H9 (cell line): ENCODE data around the gene OGA. TPM values are rescaled to one million over a fixed set of nuclear protein-coding genes. Genes with fewer than 3 reads are reported as not detected.
A peak's percentile ranks its signal among the peaks of the same experiment; 100 is the strongest.

Experiments used
- DNase-seq: peaks from one replicate; pipeline ENCODE4 v3.0.0-alpha.2; 2017
- H2AFZ ChIP-seq: one replicate; pipeline ENCODE4 v1.6.1; 2013; ENCODE audit warnings: mild to moderate bottlenecking, low read length, control low read depth, moderate library complexity
- H2AK5ac ChIP-seq: 2 replicates; pipeline ENCODE4 v1.6.1; 2013; ENCODE audit warnings: low read length, control low read depth, mixed read lengths; ENCODE audit not compliant: insufficient read length
- H2BK120ac ChIP-seq: one replicate; pipeline ENCODE4 v1.6.1; 2013; ENCODE audit warnings: low read depth, mild to moderate bottlenecking, low read length, control low read depth, inconsistent platforms; ENCODE audit not compliant: poor library complexity, severe bottlenecking
- H2BK12ac ChIP-seq: 2 replicates; pipeline ENCODE4 v1.6.1; 2013; ENCODE audit warnings: low read length, control low read depth, mixed read lengths, low read depth; ENCODE audit not compliant: insufficient read length
- H2BK15ac ChIP-seq: 2 replicates; pipeline ENCODE4 v1.6.1; 2013; ENCODE audit warnings: low read depth, low read length, control low read depth
- H2BK20ac ChIP-seq: one replicate; pipeline ENCODE4 v1.6.1; 2013; ENCODE audit warnings: low read depth, mild to moderate bottlenecking, low read length, control low read depth, inconsistent platforms; ENCODE audit not compliant: poor library complexity, severe bottlenecking
- H2BK5ac ChIP-seq: 2 replicates; pipeline ENCODE4 v1.6.1; 2013; ENCODE audit warnings: low read length, control low read depth, mixed read lengths; ENCODE audit not compliant: insufficient read length
- H3K14ac ChIP-seq: 2 replicates; pipeline ENCODE4 v1.6.1; 2013; ENCODE audit warnings: low read length, control low read depth; ENCODE audit not compliant: insufficient read depth
- H3K18ac ChIP-seq: 2 replicates; pipeline ENCODE4 v1.6.1; 2013; ENCODE audit warnings: low read depth, mild to moderate bottlenecking, mixed read lengths, low read length, control low read depth; ENCODE audit not compliant: insufficient read length
- H3K23ac ChIP-seq: 2 replicates; pipeline ENCODE4 v1.6.1; 2013; ENCODE audit warnings: low read length, control low read depth, mixed read lengths, low read depth; ENCODE audit not compliant: insufficient read length
- H3K23me2 ChIP-seq: 2 replicates; pipeline ENCODE4 v1.6.1; 2013; ENCODE audit warnings: low read depth, mild to moderate bottlenecking, mixed read lengths, low read length, control low read depth; ENCODE audit not compliant: insufficient read length, poor library complexity, severe bottlenecking
- H3K27ac ChIP-seq: 2 replicates; pipeline ENCODE4 v1.5.1; 2013; ENCODE audit warnings: low read length, control low read depth, mixed read lengths, low read depth; ENCODE audit not compliant: insufficient read length
- H3K27me3 ChIP-seq: 2 replicates; pipeline ENCODE4 v1.6.1; 2013; ENCODE audit warnings: low read length, control low read depth, inconsistent platforms; ENCODE audit not compliant: insufficient read depth
- H3K4ac ChIP-seq: 2 replicates; pipeline ENCODE4 v1.6.1; 2013; ENCODE audit warnings: low read depth, mild to moderate bottlenecking, control low read depth, inconsistent platforms, low read length, moderate library complexity
- H3K4me1 ChIP-seq: 2 replicates; pipeline ENCODE4 v1.6.1; 2013; ENCODE audit warnings: low read length, control low read depth, inconsistent platforms; ENCODE audit not compliant: insufficient read depth
- H3K4me2 ChIP-seq: 2 replicates; pipeline ENCODE4 v1.6.1; 2013; ENCODE audit warnings: low read length, control low read depth, mixed read lengths; ENCODE audit not compliant: insufficient read length, insufficient read depth
- H3K56ac ChIP-seq: 2 replicates; pipeline ENCODE4 v1.6.1; 2013; ENCODE audit warnings: low read depth, mild to moderate bottlenecking, mixed read lengths, low read length, control low read depth; ENCODE audit not compliant: insufficient read length
- H3K79me1 ChIP-seq: 2 replicates; pipeline ENCODE4 v1.6.1; 2013; ENCODE audit warnings: low read depth, mild to moderate bottlenecking, moderate library complexity, low read length, control low read depth, inconsistent platforms; ENCODE audit not compliant: insufficient read depth, poor library complexity, severe bottlenecking
- H3K79me2 ChIP-seq: 2 replicates; pipeline ENCODE4 v1.6.1; 2013; ENCODE audit warnings: low read length, control low read depth, inconsistent platforms; ENCODE audit not compliant: insufficient read depth
- H3K9ac ChIP-seq: 2 replicates; pipeline ENCODE4 v1.6.1; 2013; ENCODE audit warnings: low read length, control low read depth, mixed read lengths; ENCODE audit not compliant: insufficient read length; ENCODE audit errors: extremely low read depth
- H3K9me3 ChIP-seq: one replicate; pipeline ENCODE4 v1.6.1; 2013; ENCODE audit warnings: low read depth, low read length, inconsistent platforms; ENCODE audit not compliant: control insufficient read depth
- H3T11ph ChIP-seq: one replicate; pipeline ENCODE4 v1.6.1; 2013; ENCODE audit warnings: mild to moderate bottlenecking, low read length, control low read depth, inconsistent platforms
- H4K20me1 ChIP-seq: one replicate; pipeline ENCODE4 v1.6.1; 2013; ENCODE audit not compliant: control insufficient read depth, insufficient read length, insufficient read depth
- H4K5ac ChIP-seq: 2 replicates; pipeline ENCODE4 v1.6.1; 2013; ENCODE audit warnings: low read depth, mild to moderate bottlenecking, mixed read lengths, low read length, control low read depth; ENCODE audit not compliant: insufficient read length
- H4K8ac ChIP-seq: replicated peaks from 2 replicates; pipeline ENCODE4 v1.6.1; 2013; ENCODE audit warnings: low read length, control low read depth, mixed read lengths, low read depth; ENCODE audit not compliant: insufficient read length
- H4K91ac ChIP-seq: 2 replicates; pipeline ENCODE4 v1.6.1; 2013; ENCODE audit warnings: low read depth, mild to moderate bottlenecking, moderate library complexity, mixed read lengths, low read length, control low read depth; ENCODE audit not compliant: insufficient read length
- H3K27ac Mint-ChIP-seq, 3 experiments: 2 replicates in 2 of 3; 3 replicates in 1 of 3; pipeline ENCODE4 v1.8.0; 2020 to 2021; ENCODE audit warnings: mixed read lengths in 3 of 3, mild to moderate bottlenecking in 1 of 3, moderate library complexity in 1 of 3
- H3K27me3 Mint-ChIP-seq: 2 replicates; pipeline ENCODE4 v1.8.0; 2021; ENCODE audit warnings: low read depth, mild to moderate bottlenecking, moderate library complexity, mixed read lengths
- H3K36me3 Mint-ChIP-seq, 3 experiments: 2 replicates in 2 of 3; 3 replicates in 1 of 3; pipeline ENCODE4 v1.8.0; 2020 to 2021; ENCODE audit warnings: low read depth in 3 of 3, mixed read lengths in 3 of 3; ENCODE audit not compliant: insufficient read depth in 1 of 3
- H3K4me1 Mint-ChIP-seq, 2 experiments: 2 replicates each; pipeline ENCODE4 v1.8.0; 2020; ENCODE audit warnings: mixed read lengths in 2 of 2
- H3K4me3 Mint-ChIP-seq, 2 experiments: 2 replicates in 1 of 2; 3 replicates in 1 of 2; pipeline ENCODE4 v1.8.0; 2020 to 2021; ENCODE audit warnings: mild to moderate bottlenecking in 2 of 2, mixed read lengths in 2 of 2, moderate library complexity in 1 of 2
- H3K9me3 Mint-ChIP-seq, 2 experiments: 2 replicates in 1 of 2; 3 replicates in 1 of 2; pipeline ENCODE4 v1.8.0; 2020; ENCODE audit warnings: mild to moderate bottlenecking in 2 of 2, mixed read lengths in 2 of 2, moderate library complexity in 1 of 2
- WGBS: extraction: QIAGEN DNeasy Blood & Tissue Kit; methylation state at CpG from one replicate; pipeline ENCODE4 v1.1.7; 2013; ENCODE audit warnings: missing lambda C conversion rate, low lambda C conversion rate, mixed read lengths; ENCODE audit not compliant: insufficient read length; ENCODE audit errors: extremely low coverage; 5-methylcytosine and 5-hydroxymethylcytosine counted together
- total RNA-seq: library from RNA; stranded (reverse); gene quantifications from 2 replicates; pipeline ENCODE4 v1.2.1, GENCODE V29; 2021
- TF ChIP-seq, protein P1 (sequence below): fragments of 200-600 bp; sonication (generic); conservative IDR thresholded peaks from 3 replicates; pipeline ENCODE4 v1.8.0; 2021; ENCODE audit warnings: antibody characterized with exemption, mild to moderate bottlenecking

The OGA gene
- total RNA-seq, 1 experiment from 2014 or later = 125 TPM

DNA sequence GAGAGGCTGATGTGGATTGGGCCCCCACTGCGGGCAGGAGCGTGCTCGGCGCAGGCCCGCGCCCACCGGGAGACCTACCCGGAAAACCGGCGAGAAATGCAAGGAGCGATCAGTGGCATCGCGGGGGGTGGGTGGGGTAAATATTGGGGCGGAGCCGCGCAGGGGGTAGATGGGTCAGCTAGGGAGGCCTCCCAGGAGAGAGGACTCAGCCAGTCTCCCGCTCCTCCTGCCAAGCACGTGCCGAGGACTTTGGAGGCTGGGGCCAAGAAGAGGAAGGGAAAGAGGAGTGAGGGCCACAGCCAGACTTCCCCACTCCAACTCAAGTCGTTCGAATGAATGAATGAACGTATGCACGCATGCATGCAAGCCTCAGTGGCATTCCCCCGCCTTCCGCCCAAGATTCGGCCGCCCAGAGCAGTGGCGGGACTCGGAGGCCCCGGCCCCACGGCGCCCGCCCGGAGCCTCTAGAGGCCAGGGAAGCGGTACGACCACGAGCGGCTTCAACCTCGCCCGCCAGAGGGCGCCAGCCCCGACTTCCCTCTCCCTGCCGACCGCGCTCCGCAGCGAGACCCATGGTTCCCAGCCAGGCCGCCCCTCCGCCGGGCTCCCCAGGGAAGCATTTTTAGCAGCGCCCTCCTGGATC is 38.6 kb downstream of the OGA start:
- H3K14ac ChIP-seq = peak overlapping the region; percentile 53; the same call in 1 of the 2 replicates
- peaks cover 5% of the 10 kb centered on the region; the same call in 1 of the 2 replicates for H3K4me1 ChIP-seq
- WGBS = no CpG with 5 or more reads among the region's 51 CpGs
- H3K23me2 ChIP-seq = peaks cover 39% of the 10 kb centered on the region
- Mint-ChIP-seq H3K27ac (peak overlapping the region in 1 of 3 experiments; percentile 22; a peak in 2 of 7 replicates), H3K27me3 (peaks cover 40% of the 10 kb centered on the region), H3K9me3 (no peaks in the 10 kb centered on the region; a peak in 1 of 5 replicates), H3K4me1 (peaks cover 43 to 65% of the 10 kb centered on the region in 2 experiments), H3K36me3 (peaks cover 6 to 11% (median 6%) of the 10 kb centered on the region in 3 experiments; a peak in 5 of 7 replicates), H3K4me3 (peak overlapping the region; percentile 61 to 86)
- no peak overlapping the region for H3K18ac ChIP-seq
- no peak overlapping the region for H3K27ac ChIP-seq
- H4K5ac ChIP-seq = no peak overlapping the region
- no peak overlapping the region for H3K4ac ChIP-seq
- no peak overlapping the region for H2BK120ac ChIP-seq
- TF ChIP-seq, protein P1, sequence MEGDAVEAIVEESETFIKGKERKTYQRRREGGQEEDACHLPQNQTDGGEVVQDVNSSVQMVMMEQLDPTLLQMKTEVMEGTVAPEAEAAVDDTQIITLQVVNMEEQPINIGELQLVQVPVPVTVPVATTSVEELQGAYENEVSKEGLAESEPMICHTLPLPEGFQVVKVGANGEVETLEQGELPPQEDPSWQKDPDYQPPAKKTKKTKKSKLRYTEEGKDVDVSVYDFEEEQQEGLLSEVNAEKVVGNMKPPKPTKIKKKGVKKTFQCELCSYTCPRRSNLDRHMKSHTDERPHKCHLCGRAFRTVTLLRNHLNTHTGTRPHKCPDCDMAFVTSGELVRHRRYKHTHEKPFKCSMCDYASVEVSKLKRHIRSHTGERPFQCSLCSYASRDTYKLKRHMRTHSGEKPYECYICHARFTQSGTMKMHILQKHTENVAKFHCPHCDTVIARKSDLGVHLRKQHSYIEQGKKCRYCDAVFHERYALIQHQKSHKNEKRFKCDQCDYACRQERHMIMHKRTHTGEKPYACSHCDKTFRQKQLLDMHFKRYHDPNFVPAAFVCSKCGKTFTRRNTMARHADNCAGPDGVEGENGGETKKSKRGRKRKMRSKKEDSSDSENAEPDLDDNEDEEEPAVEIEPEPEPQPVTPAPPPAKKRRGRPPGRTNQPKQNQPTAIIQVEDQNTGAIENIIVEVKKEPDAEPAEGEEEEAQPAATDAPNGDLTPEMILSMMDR = peak; percentile 97
- H3K9ac ChIP-seq = no peak overlapping the region
- H3K23ac ChIP-seq = no peak overlapping the region
- H4K8ac ChIP-seq = no peak overlapping the region
- H2AFZ ChIP-seq = no peak overlapping the region
- H4K20me1 ChIP-seq = peaks cover 2% of the 10 kb centered on the region
- no peak overlapping the region for H4K91ac ChIP-seq
- no peak overlapping the region for H2BK5ac ChIP-seq
- H3K56ac ChIP-seq = no peak overlapping the region
- no peak overlapping the region for H2BK20ac ChIP-seq
- no peak overlapping the region for H3T11ph ChIP-seq
- H3K27me3 ChIP-seq = peaks cover 29% of the 10 kb centered on the region
- H3K79me2 ChIP-seq = peaks cover 2% of the 10 kb centered on the region; the same call in 1 of the 2 replicates
- H2BK15ac ChIP-seq = no peak overlapping the region
- no peaks in the 10 kb centered on the region for H3K9me3 ChIP-seq
- H2BK12ac ChIP-seq = no peak overlapping the region
- peak overlapping the region; percentile 72 for H3K4me2 ChIP-seq
- peak; percentile 87 for DNase-seq
- H3K79me1 ChIP-seq = no peaks in the 10 kb centered on the region
- H2AK5ac ChIP-seq = no peak overlapping the region
